ENCODE results near the gene COL5A1.

Gene COL5A1

GRCh38 chr9:134731497-134732391, 90.1 kb downstream of the COL5A1 start:
- no peak overlapping the region for H3K27ac ChIP-seq (replicated peaks)

GRCh38 chr9:134732392-134733110, 90.9 kb downstream of the COL5A1 start:
- Histone ChIP-seq H3K27me3 (ENCODE audit: insufficient read depth, poor library complexity, severe bottlenecking) (no peaks in the 10 kb centered on the region), H3K4me3 (replicated peaks; ENCODE audit: insufficient read depth, low read length) (no peak overlapping the region), H3K27ac (replicated peaks) (no peak overlapping the region)
- no peak for TF ChIP-seq SPI1 (IDR thresholded peaks at IDR 0.05; ENCODE audit: borderline replicate concordance, low read depth)
- no peak for TF ChIP-seq POLR2AphosphoS5 (IDR thresholded peaks at IDR 0.05; ENCODE audit: low read depth)
- TF ChIP-seq GABPA (IDR thresholded peaks at IDR 0.05; ENCODE audit: low read depth) = no peak
- no peak for TF ChIP-seq CTCF (IDR thresholded peaks at IDR 0.05; ENCODE audit: insufficient read depth, low read length)
- TF ChIP-seq REST (IDR thresholded peaks at IDR 0.05; ENCODE audit: insufficient replicate concordance, low read depth) = no peak
- no peak for DNase-seq (ENCODE audit: low read depth in 1 of 2, low spot score in 1 of 2)

More at GRCh38 chr9:134731497-134732391, 90.1 kb downstream of the COL5A1 start:
- Histone ChIP-seq H3K27me3 (ENCODE audit: insufficient read depth, poor library complexity, severe bottlenecking) (no peaks in the 10 kb centered on the region), H3K4me3 (replicated peaks; ENCODE audit: insufficient read depth, low read length) (no peak overlapping the region)
- TF ChIP-seq SPI1 (IDR thresholded peaks at IDR 0.05; ENCODE audit: borderline replicate concordance, low read depth) (no peak), POLR2AphosphoS5 (IDR thresholded peaks at IDR 0.05; ENCODE audit: low read depth) (no peak), GABPA (IDR thresholded peaks at IDR 0.05; ENCODE audit: low read depth) (no peak), CTCF (IDR thresholded peaks at IDR 0.05; ENCODE audit: insufficient read depth, low read length) (no peak), REST (IDR thresholded peaks at IDR 0.05; ENCODE audit: insufficient replicate concordance, low read depth) (no peak)
- DNase-seq (ENCODE audit: low read depth in 1 of 2, low spot score in 1 of 2) = no peak

GRCh38 chr9:134733480-134734232, 92.1 kb downstream of the COL5A1 start:
- no peaks in the 10 kb centered on the region for H3K27me3 ChIP-seq (ENCODE audit: insufficient read depth, poor library complexity, severe bottlenecking)
- no peak overlapping the region for H3K27ac ChIP-seq (replicated peaks)

More at GRCh38 chr9:134733480-134734232, 92.1 kb downstream of the COL5A1 start:
- no peak overlapping the region for H3K4me3 ChIP-seq (replicated peaks; ENCODE audit: insufficient read depth, low read length)
- no peak for DNase-seq (ENCODE audit: low read depth in 1 of 2, low spot score in 1 of 2)
- no peak for TF ChIP-seq POLR2AphosphoS5 (IDR thresholded peaks at IDR 0.05; ENCODE audit: low read depth)
- TF ChIP-seq SPI1 (IDR thresholded peaks at IDR 0.05; ENCODE audit: borderline replicate concordance, low read depth) = no peak
- TF ChIP-seq REST (IDR thresholded peaks at IDR 0.05; ENCODE audit: insufficient replicate concordance, low read depth) = no peak
- no peak for TF ChIP-seq GABPA (IDR thresholded peaks at IDR 0.05; ENCODE audit: low read depth)
- TF ChIP-seq CTCF (IDR thresholded peaks at IDR 0.05; ENCODE audit: insufficient read depth, low read length) = no peak

Measured in HL-60 (cell line).